ENCODE measurements around the gene ZNF331.
"Not testable (repeated sequence)": the region's sequence is repeated elsewhere in the genome, so short reads cannot be mapped to it uniquely, and the experiment has no call there.

The ZNF331 gene

DNA sequence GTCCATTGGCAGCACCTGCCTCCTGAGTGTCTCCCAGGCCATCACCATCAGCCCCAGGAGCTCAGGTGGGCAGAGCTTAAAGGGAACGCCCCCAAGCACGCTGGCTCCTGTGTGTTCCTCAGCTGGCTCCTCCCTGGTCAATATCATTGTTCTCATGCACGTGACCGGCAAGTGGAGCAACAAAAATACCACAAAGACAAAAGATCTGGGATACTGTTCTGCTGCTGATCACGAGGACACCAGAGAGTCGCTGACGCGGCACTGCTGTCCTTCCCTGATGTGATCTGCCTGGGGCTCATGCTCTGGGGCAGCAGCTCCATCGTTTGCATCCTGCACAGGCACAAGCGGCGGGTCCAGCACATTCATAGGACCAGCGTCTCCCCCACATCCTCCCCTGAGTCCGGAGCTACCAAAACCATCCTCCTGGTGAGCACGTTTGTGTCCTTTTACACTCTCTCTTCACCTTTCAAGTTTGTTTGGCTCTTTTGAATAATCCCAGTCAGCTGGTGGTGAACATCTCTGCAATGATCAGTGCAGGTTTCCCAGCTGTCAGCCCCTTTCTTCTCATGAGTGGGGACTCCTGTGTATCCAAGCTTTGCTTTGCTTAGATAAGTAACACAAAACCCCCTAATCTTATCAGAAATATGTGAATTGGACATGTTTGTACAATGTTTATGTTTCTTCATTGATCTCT lies 34.1 kb upstream of the ZNF331 start:
- H3K36me3 ChIP-seq (ENCODE audit: insufficient read depth, low read length); H3K9ac ChIP-seq (ENCODE audit: low read length); H2AFZ ChIP-seq (ENCODE audit: low read length); H3F3A ChIP-seq (ENCODE audit: insufficient read depth, low read length); H3K4me3 ChIP-seq (ENCODE audit: low read depth, low read length, poor library complexity, severe bottlenecking); H3K27me3 ChIP-seq (ENCODE audit: insufficient read depth, low read length); H4K20me1 ChIP-seq (ENCODE audit: insufficient read depth, low read length); H3K27ac ChIP-seq (ENCODE audit: low read depth, low read length, poor library complexity, severe bottlenecking); H3K4me1 ChIP-seq (ENCODE audit: insufficient read depth, low read length, severe bottlenecking); H3K9me3 ChIP-seq (ENCODE audit: low read length); H3K79me2 ChIP-seq (ENCODE audit: insufficient read depth, low read length); H3K9me2 ChIP-seq (ENCODE audit: low read depth, low read length); H3K4me2 ChIP-seq (ENCODE audit: low read length): not testable (repeated sequence)

GRCh38 chr19:53504365-53504703 lies 33.6 kb upstream of the ZNF331 start:
- not testable (repeated sequence) for H3K27ac ChIP-seq (ENCODE audit: low read depth, low read length, poor library complexity, severe bottlenecking); H3F3A ChIP-seq (ENCODE audit: insufficient read depth, low read length); H3K4me2 ChIP-seq (ENCODE audit: low read length); H3K27me3 ChIP-seq (ENCODE audit: insufficient read depth, low read length); H2AFZ ChIP-seq (ENCODE audit: low read length); H3K9ac ChIP-seq (ENCODE audit: low read length); H3K4me3 ChIP-seq (ENCODE audit: low read depth, low read length, poor library complexity, severe bottlenecking); H3K79me2 ChIP-seq (ENCODE audit: insufficient read depth, low read length); H4K20me1 ChIP-seq (ENCODE audit: insufficient read depth, low read length); H3K4me1 ChIP-seq (ENCODE audit: insufficient read depth, low read length, severe bottlenecking); H3K9me3 ChIP-seq (ENCODE audit: low read length); H3K9me2 ChIP-seq (ENCODE audit: low read depth, low read length); H3K36me3 ChIP-seq (ENCODE audit: insufficient read depth, low read length)

GRCh38 chr19:53504885-53505284 lies 33.1 kb upstream of the ZNF331 start:
- no peak overlapping the region for H3K9ac ChIP-seq (ENCODE audit: low read length)
- no peaks in the 10 kb centered on the region for H3K79me2 ChIP-seq (ENCODE audit: insufficient read depth, low read length)
- H3K4me2 ChIP-seq (ENCODE audit: low read length): no peak overlapping the region
- H3K27ac ChIP-seq (ENCODE audit: low read depth, low read length, poor library complexity, severe bottlenecking): no peak overlapping the region
- H3K36me3 ChIP-seq (ENCODE audit: insufficient read depth, low read length): no peaks in the 10 kb centered on the region
- TF ChIP-seq, protein P1, sequence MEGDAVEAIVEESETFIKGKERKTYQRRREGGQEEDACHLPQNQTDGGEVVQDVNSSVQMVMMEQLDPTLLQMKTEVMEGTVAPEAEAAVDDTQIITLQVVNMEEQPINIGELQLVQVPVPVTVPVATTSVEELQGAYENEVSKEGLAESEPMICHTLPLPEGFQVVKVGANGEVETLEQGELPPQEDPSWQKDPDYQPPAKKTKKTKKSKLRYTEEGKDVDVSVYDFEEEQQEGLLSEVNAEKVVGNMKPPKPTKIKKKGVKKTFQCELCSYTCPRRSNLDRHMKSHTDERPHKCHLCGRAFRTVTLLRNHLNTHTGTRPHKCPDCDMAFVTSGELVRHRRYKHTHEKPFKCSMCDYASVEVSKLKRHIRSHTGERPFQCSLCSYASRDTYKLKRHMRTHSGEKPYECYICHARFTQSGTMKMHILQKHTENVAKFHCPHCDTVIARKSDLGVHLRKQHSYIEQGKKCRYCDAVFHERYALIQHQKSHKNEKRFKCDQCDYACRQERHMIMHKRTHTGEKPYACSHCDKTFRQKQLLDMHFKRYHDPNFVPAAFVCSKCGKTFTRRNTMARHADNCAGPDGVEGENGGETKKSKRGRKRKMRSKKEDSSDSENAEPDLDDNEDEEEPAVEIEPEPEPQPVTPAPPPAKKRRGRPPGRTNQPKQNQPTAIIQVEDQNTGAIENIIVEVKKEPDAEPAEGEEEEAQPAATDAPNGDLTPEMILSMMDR (IDR thresholded peaks at IDR 0.05; ENCODE audit: low read length): no peak
- TF ChIP-seq EZH2 (IDR thresholded peaks at IDR 0.05; ENCODE audit: borderline replicate concordance, low read length): no peak
- no peaks in the 10 kb centered on the region for H3K9me3 ChIP-seq (ENCODE audit: low read length)
- no peak overlapping the region for H2AFZ ChIP-seq (ENCODE audit: low read length)
- H3F3A ChIP-seq (ENCODE audit: insufficient read depth, low read length): no peaks in the 10 kb centered on the region
- no peaks in the 10 kb centered on the region for H4K20me1 ChIP-seq (ENCODE audit: insufficient read depth, low read length)
- no peaks in the 10 kb centered on the region for H3K27me3 ChIP-seq (ENCODE audit: insufficient read depth, low read length)
- H3K4me3 ChIP-seq (ENCODE audit: low read depth, low read length, poor library complexity, severe bottlenecking): no peak overlapping the region
- H3K4me1 ChIP-seq (ENCODE audit: insufficient read depth, low read length, severe bottlenecking): no peaks in the 10 kb centered on the region
- no peaks in the 10 kb centered on the region for H3K9me2 ChIP-seq (ENCODE audit: low read depth, low read length)

DNA sequence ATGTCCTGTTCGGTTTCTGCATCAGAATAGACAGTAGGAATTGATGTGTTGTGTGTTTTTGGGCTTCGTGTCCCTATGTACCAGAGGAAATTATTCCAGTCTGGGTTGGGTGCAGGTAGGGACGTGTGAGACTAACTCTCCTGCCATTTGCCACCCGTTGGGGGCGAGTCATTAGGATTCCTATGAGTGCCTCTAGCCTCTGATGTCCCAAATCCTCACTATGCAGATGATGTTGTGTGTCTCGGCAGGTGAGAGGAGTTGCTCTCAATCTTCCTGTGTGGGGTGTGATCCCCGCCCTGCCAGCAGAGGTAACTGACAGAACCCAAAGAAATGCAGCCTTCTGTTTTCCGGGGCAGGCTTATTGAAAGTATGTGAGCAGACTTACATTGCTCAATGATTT lies 31.2 kb upstream of the ZNF331 start:
- TF ChIP-seq EZH2 (IDR thresholded peaks at IDR 0.05; ENCODE audit: borderline replicate concordance, low read length): no peak
- TF ChIP-seq, protein P1 (IDR thresholded peaks at IDR 0.05; ENCODE audit: low read length): no peak
- no peak overlapping the region for H3K27ac ChIP-seq (ENCODE audit: low read depth, low read length, poor library complexity, severe bottlenecking)
- H3K27me3 ChIP-seq (ENCODE audit: insufficient read depth, low read length): no peaks in the 10 kb centered on the region
- no peak overlapping the region for H3K4me3 ChIP-seq (ENCODE audit: low read depth, low read length, poor library complexity, severe bottlenecking)
- H3K4me1 ChIP-seq (ENCODE audit: insufficient read depth, low read length, severe bottlenecking): no peaks in the 10 kb centered on the region
- no peak overlapping the region for H2AFZ ChIP-seq (ENCODE audit: low read length)
- H4K20me1 ChIP-seq (ENCODE audit: insufficient read depth, low read length): no peaks in the 10 kb centered on the region
- no peak overlapping the region for H3K4me2 ChIP-seq (ENCODE audit: low read length)
- H3K9me3 ChIP-seq (ENCODE audit: low read length): no peaks in the 10 kb centered on the region
- H3K36me3 ChIP-seq (ENCODE audit: insufficient read depth, low read length): no peaks in the 10 kb centered on the region
- no peak overlapping the region for H3K9ac ChIP-seq (ENCODE audit: low read length)
- no peaks in the 10 kb centered on the region for H3F3A ChIP-seq (ENCODE audit: insufficient read depth, low read length)
- H3K79me2 ChIP-seq (ENCODE audit: insufficient read depth, low read length): no peaks in the 10 kb centered on the region
- H3K9me2 ChIP-seq (ENCODE audit: low read depth, low read length): no peaks in the 10 kb centered on the region
